Measurements from ENCODE around the gene TLR9.

TLR9 gene

DNA sequence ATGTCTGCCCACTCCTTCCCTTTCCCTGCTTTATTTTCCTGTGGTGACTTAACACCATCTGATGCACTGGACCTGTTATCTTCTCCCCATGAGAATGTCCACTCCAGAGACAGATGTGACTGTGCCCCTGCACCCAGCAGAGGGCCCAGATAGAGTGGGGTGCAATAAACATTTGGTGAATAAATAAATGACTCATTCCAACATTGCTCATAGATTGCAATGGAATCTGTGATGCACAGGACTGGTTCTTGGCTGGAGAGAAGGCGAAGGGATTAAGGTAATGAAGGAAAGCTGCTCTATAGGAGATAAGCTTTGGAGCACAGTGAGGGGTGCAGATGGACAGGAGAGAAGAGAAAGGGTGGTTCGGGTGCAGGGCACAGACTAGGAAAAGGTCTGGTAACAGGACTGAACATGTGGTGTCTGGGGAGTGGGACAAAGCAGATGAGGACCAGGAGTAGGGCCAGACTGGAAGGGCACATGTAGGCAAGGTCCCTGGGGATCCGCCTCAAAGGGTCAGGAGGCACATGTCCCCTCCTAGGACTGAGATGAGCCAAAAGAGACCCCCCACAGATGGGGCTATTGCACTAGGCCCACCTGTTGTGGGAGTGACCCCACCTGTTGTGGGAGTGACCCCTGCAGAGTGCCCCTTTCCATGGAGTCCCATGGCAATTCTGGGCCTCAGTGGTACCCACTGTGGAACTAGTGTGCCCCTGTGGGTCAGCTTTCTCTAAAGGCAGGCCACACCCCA, 53.8 kb downstream of the TLR9 start:
- DNase-seq: peak; percentile 15
